GOT3 (cell line): ENCODE results near the gene CLCN1.
A peak's percentile ranks its signal among the peaks of the same experiment; 100 is the strongest.
"Not testable (repeated sequence)": the region's sequence is repeated elsewhere in the genome, so short reads cannot be mapped to it uniquely, and the experiment has no call there.

Experiments
- DNase-seq: peaks from one replicate; lab custom pipeline; 2025; ENCODE audit warnings: mixed read lengths; lab: John Stamatoyannopoulos, UW

The CLCN1 gene

DNA sequence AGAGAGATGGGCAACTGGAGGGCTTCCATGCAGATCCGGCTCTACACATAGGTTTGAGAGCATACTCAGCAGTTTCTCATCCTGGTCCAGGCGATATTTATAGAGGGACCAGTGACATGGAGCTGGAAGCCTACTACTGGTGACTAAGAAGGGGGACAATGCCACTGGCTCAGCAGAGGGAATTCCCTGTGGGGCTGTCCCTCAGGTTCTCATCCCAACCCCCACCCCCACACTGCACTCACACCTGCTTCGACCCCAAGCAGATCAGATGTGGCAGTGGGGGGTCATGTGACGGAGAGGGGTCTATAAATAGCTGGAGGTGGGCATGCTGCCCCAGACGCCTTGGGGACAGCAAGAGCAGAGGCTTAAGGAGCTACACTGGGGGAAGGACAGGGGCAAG, at the start of gene CLCN1:
Gene CLCN1 (plus strand): TSS at position 336 of the 400 bp plus-strand sequence. CDS start 102 bp downstream, outside the sequence.
- no peak for DNase-seq

DNA sequence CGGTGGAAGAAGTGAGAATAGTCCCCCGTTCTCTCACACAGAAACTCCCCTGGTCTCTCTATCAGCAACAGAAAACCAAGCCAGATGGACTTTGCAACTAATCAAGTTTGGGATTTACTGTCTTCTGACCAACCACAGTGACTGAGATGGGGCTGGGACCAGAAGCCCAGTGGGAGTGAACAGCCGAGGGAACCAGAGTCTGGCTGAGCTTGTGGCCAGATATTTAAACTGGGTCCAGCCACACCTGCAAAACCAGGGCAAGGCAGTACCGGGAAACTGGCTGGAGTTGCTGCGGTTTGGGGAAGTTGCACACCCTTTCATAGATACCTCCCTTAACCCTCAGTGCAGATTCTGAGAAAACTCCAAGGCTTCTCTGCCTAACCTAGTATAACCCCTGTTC, 46.7 kb upstream of the CLCN1 start:
- no peak for DNase-seq

DNA sequence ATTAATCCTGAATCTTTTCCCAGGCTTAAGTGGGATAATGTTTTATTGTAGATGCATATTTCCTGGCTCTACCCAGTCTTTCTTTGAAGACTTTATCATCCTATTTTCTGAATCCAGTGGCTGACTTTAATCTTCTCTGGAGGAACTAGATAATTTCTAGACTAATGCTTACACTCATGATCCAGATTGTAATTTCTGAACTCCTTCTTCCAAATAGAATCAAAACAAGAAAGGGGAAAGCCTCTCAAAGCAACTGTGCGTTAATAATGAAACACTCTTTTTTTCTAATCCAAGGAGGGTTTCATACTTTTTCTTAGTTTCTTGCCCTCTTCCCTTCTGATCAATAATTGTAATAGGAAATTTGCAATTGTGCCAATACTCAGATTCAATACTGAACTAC, 44.7 kb upstream of the CLCN1 start:
- DNase-seq: no peak

DNA sequence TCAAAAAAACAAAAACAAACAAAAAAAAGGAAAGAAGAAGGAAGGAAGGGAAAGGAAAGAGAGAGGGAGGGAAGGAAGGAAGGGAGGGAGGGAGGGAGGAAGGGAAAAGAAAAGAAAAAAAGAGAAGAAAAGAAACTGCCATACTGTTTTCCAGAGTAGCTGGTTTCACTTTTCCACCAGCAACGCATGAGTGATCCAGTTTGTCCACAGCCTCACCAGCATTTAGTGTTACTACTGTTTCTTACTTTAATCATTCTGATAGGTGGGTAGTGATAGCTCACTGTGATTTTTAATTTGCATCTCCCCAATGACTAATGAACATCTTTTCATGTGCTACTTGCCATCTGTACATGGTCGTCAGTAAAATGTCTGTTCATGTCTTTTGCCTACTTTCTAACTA, 43.0 kb upstream of the CLCN1 start:
- no peak for DNase-seq

DNA sequence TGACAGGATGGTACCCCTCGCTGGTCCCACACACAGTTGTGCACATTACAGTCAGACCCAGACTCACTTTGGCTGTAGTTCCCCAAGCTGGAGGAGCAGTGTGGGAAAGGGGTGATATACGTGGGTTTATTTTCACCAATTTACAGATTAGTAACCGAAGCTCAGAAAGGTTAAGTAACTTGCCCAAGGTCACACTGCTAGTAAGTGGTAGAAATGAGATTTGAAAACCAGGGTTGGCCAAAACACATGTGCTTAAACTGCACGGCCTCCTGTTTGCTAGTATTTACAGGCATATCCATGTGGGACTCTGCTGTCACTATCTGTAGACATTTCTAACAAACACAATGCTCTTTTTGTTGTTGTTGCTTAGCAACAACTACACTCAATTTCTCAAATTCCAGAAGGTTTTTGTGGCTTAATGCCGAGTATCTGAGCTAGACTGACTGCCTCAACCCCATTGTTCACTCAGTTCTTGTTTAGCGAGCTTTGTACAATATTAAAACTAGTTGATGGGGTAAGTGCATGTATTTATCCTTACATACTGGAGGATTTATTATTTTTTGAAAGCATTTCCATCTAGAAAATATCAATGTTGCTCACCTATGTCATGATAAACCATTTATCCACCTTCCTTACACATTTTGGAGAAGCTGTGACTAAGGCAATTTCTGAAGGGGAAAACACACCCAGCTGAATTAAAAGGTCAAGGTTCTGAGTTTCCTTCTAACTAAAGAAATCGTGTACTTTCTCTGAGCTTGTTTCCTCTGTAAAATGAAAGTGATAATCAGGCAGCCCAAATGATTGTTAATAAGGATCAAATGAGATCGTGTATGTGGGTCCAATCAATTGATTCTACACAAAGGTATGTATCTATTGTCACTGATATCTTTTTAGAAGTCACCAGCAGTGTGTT, 36.5 kb upstream of the CLCN1 start:
- DNase-seq: no peak

DNA sequence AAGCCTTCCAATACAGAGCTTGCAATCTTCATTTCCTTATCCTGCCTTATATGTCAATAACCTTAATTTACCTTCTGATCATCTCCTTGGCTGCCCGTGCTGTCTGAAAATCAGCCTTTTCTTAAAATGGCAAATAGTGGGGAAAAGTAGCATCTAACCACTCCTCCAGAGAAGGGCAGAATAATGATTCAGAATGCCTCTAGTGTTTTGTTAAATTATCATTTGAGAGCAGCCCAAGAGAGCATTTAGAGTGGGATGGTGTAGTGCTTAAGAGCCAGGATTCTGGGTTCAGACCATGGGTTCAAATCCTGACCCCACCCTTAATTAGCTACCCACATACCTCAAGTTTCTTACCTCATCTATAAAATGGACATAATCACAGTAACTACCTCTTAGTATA, 35.8 kb upstream of the CLCN1 start:
- DNase-seq: no peak

DNA sequence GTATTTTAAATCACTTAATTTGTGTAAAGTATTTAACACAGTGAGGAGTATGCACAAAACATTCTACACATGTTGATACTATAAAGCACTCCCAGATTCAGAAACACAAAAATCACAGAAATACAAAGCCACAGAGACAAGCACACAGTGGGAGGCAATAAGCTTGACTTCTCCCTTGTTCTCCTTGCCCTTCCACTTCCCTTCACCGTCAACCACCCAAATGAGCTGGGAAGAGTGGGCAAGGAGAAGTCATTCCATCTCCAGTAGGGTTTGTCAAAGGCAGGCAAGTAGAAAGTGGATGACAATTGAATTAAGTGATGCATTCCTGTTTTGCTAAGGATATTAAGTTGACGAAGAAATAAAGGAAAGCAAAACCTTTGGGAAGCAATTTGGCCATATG, 35.3 kb upstream of the CLCN1 start:
- DNase-seq: no peak

DNA sequence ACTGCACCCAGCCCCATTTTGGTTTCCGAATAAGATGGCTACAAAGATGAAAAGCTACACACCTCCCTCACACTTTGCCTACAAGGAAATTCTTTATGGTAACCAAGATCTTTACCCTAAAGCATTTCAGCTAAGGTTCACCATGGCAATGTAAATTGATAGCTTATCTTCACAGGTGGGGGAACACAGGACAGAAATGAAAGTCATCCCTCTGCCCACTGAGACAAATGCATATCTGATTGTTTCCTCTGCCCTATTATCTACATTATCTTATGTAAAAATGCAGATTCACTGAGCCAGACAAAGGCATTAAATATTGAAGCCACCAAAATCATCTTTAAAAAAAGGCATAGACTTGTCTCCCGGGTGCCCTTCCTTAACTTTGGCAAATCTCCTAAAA, 34.4 kb upstream of the CLCN1 start:
- DNase-seq: no peak

DNA sequence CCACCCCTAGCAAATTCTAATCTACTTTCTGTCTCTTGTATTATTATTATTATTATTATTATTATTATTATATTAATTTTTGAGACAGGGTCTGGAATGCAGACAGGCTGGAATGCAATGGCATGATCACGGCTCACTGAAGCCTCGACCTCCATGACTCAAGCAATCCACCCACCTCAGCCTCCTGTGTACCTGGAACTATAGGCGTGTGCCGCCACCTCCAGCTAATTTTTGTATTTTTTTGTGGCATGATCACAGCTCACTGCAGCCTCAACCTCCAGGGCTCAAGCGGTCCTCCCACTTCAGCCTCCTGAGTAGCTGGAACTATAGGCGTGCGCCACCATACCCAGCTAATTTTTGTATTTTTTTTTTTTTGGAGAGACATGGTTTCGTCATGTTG, 33.8 kb upstream of the CLCN1 start:
- DNase-seq: no peak

DNA sequence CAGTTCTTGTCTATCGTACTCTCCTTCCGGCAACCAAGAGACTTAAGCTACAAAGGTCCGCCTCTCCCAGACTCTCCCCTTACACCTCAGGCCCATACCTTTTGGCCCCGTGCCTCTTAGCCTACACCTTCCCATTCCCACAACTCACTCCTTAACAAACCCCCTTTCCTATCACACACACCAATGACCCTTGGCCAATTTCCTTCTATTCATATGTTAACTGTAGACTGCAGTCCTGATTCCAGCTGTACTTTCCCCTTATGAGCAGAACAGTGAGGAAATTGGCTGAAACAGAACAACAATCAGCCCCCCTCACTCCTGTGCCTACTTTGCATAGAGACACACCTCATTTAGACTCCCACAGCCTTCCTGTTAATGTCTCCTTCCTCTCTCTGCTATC, 32.5 kb upstream of the CLCN1 start:
- no peak for DNase-seq

DNA sequence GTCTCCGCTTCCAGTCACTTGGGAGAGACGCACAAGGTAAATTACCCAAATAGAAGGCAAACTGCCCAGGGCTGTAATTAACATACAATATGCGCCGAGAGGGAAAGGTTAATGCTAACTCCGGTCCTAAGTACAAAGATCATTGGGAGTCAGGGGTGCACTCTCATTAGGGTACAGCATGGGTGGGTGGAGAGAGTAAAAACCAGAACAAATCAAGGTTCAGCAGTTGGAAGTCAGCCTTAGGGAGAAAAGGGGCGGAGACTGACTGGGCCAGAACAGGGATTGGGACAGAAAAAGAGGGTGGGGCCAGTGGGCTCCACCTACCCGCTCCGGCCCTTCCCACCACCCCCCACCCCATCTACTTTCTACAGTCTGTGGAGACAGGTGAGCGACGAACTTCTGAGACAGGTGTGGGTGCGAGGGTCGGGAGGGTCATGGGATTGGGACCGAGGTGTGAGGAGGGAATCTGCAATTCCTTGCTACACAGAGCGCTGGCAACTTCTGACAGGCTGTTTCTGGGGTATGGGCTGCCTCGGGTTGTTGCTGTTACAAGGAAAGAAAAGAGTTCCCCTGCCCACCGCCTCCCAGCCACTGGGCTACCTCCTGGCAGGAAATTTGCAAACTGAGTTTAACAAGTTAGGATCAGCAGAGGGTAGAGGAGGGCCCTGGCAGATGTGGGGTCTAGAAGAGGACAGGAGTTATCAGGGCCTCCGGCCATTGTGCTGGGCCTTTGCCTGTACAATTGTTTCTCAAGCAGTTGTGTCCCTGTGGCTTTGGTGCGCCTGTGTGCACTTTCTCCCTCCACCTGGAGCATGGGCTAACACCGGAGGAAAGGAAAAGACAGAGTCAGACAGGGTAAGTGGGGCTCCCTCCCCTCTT, 31.1 kb upstream of the CLCN1 start, which contains the start of gene TMEM139:
Gene TMEM139 (plus strand): TSS at position 368 of the 879 bp plus-strand sequence. CDS start 1,000 bp downstream, outside the sequence.
- no peak for DNase-seq

DNA sequence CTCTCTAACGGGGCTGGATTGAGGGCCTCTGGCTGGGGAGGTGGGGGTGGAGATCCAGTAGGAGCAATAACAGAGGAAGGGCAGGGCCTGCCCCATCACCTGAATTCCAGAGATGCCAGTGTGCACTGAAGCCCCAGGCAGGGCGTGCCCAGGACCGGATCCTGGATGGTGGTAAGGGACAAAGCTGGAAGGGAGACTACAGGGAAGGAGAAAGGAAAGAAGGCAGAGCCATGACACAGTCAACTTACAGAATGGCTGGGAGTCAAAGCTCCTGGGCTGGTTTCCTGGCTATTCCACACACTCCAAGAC, 30.5 kb upstream of the CLCN1 start:
- DNase-seq: no peak

DNA sequence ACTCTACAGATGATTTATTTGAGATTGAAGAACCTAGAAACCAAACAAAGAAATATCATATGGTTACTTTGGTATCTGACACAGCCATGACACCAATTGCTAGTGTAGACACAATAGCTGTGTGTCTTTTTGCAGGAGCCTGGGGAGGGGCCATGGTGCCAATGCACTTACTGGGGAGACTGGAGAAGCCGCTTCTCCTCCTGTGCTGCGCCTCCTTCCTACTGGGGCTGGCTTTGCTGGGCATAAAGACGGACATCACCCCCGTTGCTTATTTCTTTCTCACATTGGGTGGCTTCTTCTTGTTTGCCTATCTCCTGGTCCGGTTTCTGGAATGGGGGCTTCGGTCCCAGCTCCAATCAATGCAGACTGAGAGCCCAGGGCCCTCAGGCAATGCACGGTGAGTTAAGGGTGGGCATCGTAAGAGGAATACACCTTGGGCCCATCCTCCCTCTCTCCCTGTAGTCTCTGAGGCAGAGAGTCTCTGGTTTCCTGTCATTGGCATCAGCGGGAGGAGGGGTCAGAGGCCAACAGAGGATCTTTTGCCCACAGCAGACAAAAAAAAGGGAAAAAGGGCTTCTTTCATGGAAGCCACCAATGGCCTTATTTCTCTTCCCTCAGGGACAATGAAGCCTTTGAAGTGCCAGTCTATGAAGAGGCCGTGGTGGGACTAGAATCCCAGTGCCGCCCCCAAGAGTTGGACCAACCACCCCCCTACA, 29.9 kb upstream of the CLCN1 start:
- DNase-seq: no peak

DNA sequence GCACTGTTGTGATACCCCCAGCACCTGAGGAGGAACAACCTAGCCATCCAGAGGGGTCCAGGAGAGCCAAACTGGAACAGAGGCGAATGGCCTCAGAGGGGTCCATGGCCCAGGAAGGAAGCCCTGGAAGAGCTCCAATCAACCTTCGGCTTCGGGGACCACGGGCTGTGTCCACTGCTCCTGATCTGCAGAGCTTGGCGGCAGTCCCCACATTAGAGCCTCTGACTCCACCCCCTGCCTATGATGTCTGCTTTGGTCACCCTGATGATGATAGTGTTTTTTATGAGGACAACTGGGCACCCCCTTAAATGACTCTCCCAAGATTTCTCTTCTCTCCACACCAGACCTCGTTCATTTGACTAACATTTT, 29.4 kb upstream of the CLCN1 start:
- no peak for DNase-seq

DNA sequence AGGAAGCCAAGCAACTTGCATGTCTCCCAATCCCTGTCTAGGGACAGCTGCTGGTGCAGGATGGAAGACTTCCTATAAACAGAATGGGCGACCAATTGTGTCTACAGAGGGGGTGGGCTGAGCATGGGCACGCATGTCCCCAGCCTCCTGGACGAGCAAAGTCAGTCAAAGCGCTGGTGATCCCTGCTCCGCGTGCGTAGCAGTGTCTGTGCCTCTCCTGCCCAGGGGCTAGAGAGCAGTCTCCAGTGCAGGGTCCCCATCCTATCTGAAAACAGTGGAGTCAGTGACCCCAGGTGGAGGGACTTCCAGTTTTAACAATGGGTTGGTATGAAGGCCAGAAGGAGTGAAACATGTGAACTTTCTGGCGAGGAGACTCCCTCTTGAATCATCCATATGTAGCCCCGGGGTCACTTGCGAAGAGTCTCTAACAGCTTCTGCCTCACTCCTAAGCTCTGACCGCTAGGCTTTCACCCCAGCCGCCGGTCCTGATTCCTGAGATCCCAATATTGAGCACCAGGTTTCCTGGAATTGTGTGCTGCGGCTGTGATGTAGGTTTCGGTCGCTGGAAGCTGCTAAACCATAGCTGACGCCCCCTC, 28.5 kb upstream of the CLCN1 start:
- DNase-seq: no peak

DNA sequence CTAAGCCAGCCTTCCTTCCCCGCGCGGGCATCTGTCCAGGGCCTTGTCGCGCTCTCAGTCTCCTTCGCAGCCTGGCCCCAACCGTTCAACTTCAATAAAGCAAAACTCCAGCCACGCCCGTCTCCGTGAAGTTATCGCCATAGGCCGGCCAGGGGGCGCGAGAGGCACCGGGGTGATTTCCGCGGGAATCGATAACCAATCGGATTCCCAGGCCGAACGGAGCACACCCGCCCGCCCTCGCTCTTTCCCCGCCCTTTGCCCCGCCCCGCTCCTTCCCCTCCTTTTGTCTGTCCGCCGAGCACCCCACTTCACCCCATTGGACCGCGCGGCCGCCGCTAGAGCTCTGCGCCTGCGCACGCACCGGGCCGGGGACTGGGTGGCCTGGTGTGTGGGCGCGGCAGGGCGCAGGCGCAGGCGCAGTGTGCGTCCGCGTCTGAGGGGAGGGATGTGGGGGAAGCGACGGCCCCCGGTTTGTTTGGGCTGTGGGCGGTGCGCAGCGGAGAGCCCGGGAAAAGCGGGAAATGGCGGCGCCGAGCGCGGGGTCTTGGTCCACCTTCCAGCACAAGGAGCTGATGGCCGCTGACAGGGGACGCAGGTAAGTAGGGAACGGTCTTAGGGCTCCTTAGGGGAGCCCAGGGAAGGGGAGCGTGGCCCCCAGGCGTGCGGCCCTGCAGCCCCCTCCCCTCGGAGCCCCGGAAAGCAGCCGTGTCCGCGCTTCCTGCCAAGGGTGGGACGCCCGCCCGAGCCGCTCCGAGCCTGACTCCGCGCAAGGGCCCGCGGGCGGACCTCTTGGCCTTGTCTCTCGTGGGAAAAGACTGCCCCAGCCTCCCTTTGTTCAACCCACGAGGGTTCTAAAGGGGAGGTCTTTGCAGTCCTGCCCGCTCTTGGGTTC, 27.7 kb upstream of the CLCN1 start, which contains the start of gene CASP2:
Gene CASP2 (plus strand): TSS at position 417 of the 892 bp plus-strand sequence. CDS start 105 bp downstream, at position 522.
- peak; percentile 94 for DNase-seq

DNA sequence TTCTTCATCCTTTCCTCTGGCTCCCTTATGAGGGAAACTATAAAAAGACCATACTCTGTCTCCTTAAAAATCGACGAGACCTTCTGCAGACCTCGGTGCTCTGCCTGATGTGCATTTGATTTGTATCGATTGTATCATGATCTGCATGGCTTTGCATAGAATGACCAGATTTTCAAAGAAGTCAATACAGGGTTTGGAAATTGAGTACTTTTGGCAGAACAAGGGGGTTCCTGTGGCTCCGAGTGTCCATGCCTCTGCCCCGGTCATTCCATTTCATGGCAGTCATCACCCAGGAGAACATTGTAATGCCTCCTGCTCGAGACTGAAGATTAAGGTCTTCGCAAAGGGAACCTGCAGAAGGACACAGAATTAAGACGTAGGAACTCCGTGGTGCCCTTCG, 27.1 kb upstream of the CLCN1 start:
- no peak for DNase-seq

DNA sequence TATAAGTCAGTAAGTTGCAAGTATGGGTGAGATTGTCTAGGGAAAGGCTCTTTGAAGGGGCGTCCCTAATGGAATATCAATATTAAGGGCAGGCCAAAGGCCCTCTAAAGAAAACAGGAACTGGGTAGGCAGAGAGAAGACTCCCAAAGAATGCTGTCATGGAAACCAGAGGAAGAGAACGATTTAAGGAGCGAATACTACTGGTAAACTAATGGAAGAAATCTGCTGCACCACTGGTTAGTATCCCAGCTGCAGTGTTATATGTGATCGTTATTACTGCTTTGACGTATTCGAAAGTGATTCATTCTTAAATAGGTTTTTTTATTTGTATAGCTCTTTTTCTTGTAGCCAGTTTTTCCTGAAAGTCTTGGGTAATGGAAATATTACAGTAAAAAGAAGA, 26.5 kb upstream of the CLCN1 start:
- no peak for DNase-seq

DNA sequence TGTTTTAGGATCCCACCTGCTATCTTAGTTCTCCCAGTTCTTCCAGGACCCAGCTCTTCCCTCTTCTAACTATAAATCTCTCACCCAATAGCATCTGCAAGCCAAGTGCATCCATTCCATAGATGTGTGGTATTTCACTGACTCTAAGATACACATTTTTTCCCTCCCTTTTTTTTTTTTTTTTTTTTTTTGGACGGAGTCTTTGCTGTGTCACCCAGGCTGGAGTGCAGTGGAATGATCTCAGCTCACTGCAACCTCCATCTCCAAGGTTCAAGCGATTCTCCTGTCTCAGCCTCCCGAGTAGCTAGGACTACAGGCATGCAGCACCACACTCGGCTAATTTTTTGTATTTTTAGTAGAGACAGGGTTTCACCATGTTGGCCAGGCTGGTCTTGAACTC, 26.0 kb upstream of the CLCN1 start:
- DNase-seq: not testable (repeated sequence)

DNA sequence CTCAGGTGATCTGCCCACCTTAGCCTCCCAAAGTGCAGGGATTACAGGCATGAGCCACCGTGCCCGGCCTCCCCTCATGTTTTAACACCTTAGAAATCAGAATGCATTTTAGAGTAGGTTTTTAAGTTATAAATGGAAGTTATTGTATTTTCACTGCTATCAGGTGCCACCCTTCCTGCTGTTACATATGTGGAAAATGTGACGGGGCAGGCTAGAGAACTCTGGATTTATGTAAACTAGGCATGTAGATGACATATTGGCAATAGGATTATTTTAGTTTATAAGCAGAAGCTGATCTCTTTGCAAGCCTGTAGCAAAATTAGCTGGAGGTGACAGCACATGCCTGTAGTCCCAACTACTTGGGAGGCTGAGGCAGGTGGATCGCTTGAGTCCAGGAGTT, 25.6 kb upstream of the CLCN1 start:
- no peak for DNase-seq

DNA sequence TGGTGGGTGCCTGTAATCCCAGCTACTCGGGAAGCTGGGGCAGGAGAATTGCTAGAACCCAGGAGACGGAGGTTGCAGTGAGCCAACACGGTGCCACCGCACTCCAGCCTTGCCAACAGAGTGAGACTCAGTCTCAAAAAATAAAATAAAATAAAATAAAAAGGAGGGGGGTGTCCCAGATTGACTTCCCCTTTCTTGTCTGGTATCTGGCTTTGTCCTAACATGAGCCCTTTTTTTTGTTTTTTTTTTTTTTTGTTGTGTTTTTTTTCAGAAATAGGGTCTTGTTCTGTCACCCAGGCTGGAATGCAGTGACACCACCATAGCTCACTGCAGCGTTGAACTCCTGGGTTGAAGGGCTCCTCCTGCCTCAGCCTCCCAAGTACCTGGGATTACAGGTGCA, 23.0 kb upstream of the CLCN1 start:
- no peak for DNase-seq
